Activated T-cell treated with anti-CD3 and anti-CD28 coated beads for 4 hours (primary cell): ENCODE measurements around the gene OBSCN.
A peak's percentile ranks its signal among the peaks of the same experiment; 100 is the strongest.

ENCODE experiments used
- DNase-seq: peaks from one replicate; pipeline ENCODE4 v3.0.0-alpha.2; 2020

The OBSCN gene

GRCh38 chr1:228190778-228191177, 17.1 kb upstream of the OBSCN start:
- no peak for DNase-seq

GRCh38 chr1:228194436-228194835, 13.4 kb upstream of the OBSCN start:
- DNase-seq = no peak

GRCh38 chr1:228194921-228195812, 12.7 kb upstream of the OBSCN start:
- DNase-seq = no peak

GRCh38 chr1:228197555-228198147, 10.2 kb upstream of the OBSCN start:
- no peak for DNase-seq

- DNase-seq = no peak
Observed at GRCh38 chr1:228198977-228199590, 8.8 kb upstream of the OBSCN start.

GRCh38 chr1:228204958-228205357, 2.9 kb upstream of the OBSCN start:
- no peak for DNase-seq

- no peak for DNase-seq
Observed at GRCh38 chr1:228205526-228206436, 2.1 kb upstream of the OBSCN start.

GRCh38 chr1:228206582-228207351, 1.1 kb upstream of the OBSCN start:
- no peak for DNase-seq

GRCh38 chr1:228207381-228207810, 448 bp upstream of the OBSCN start:
- DNase-seq = no peak

- DNase-seq = no peak
Observed at GRCh38 chr1:228208831-228209551, 1.1 kb downstream of the OBSCN start.

GRCh38 chr1:228209657-228210056, 1.8 kb downstream of the OBSCN start:
- no peak for DNase-seq

- no peak for DNase-seq
Observed at GRCh38 chr1:228210076-228210651, 2.3 kb downstream of the OBSCN start.

- DNase-seq = no peak
Observed at GRCh38 chr1:228210712-228211530, 3.1 kb downstream of the OBSCN start.

- no peak for DNase-seq
Observed at GRCh38 chr1:228211531-228212414, 3.9 kb downstream of the OBSCN start.

- no peak for DNase-seq
Observed at GRCh38 chr1:228212415-228212965, 4.6 kb downstream of the OBSCN start.

GRCh38 chr1:228212966-228213844, 5.4 kb downstream of the OBSCN start:
- peak; percentile 89 for DNase-seq
